ENCODE data around the gene PODNL1. TPM values are rescaled to one million over a fixed set of nuclear protein-coding genes. Genes with fewer than 3 reads are reported as not detected.

PODNL1 gene
- total RNA-seq, 6 experiments from 2014 or later = 0.19 to 0.33 TPM; not detected in 4

DNA sequence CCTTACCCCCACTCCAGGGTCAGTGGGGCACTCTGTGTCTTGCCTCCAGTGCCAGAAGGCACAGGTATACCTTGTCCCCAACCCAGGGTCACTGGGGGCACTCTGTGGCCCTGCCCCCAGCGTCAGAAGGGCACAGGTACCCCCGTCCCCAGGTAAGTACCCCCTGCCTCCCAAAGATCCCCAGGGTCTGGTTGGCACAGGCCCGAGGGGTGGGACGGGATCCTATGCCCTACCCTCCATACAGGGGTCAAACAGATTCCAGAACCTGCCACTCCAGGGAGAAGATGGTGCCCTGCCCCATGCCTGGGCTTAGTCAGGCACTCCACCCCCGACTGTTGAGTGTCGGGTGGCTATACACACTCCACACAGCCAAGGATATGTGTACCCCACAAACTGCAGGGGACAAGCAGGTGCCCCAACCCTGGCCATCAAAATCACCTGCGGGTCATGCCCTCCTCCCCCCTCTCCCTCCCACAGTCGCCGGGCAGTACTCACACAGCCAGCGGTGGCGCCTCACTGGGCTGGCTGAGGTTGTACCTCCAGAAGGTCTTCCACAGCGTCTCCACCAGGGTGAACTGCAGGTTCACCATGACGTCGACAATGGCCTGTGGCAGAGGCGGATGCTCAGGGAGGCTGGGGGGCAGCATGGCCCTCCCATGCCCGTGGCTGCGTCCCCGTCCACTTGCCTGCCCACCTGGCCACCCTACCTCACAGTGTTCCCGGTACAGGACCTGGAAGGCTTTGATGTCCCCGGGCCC lies 27.9 kb upstream of the PODNL1 start:
- H3K27me3 ChIP-seq = no peaks in the 10 kb centered on the region
- intact Hi-C loops (cut with DNase I) = no loop called here
- no CpG with 5 or more reads among the region's 20 CpGs for WGBS (ENCODE audit: insufficient coverage, low coverage, low lambda C conversion rate, missing lambda C conversion rate)
- H3K36me3 ChIP-seq = peaks cover 0 to 69% (median 25%) of the 10 kb centered on the region in 4 donors
- no peak overlapping the region for H3K4me3 ChIP-seq
- H3K27ac ChIP-seq = no peak overlapping the region
- ATAC-seq (no peak), DNase-seq (peak in 1 of 3 donors; percentile 51)
- TF ChIP-seq, protein P1, sequence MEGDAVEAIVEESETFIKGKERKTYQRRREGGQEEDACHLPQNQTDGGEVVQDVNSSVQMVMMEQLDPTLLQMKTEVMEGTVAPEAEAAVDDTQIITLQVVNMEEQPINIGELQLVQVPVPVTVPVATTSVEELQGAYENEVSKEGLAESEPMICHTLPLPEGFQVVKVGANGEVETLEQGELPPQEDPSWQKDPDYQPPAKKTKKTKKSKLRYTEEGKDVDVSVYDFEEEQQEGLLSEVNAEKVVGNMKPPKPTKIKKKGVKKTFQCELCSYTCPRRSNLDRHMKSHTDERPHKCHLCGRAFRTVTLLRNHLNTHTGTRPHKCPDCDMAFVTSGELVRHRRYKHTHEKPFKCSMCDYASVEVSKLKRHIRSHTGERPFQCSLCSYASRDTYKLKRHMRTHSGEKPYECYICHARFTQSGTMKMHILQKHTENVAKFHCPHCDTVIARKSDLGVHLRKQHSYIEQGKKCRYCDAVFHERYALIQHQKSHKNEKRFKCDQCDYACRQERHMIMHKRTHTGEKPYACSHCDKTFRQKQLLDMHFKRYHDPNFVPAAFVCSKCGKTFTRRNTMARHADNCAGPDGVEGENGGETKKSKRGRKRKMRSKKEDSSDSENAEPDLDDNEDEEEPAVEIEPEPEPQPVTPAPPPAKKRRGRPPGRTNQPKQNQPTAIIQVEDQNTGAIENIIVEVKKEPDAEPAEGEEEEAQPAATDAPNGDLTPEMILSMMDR (IDR thresholded peaks at IDR 0.05) = no peak
- TF ChIP-seq POLR2A (IDR thresholded peaks at IDR 0.05) = no peak
- H3K4me1 ChIP-seq = no peaks in the 10 kb centered on the region
- no peaks in the 10 kb centered on the region for H3K9me3 ChIP-seq

DNA sequence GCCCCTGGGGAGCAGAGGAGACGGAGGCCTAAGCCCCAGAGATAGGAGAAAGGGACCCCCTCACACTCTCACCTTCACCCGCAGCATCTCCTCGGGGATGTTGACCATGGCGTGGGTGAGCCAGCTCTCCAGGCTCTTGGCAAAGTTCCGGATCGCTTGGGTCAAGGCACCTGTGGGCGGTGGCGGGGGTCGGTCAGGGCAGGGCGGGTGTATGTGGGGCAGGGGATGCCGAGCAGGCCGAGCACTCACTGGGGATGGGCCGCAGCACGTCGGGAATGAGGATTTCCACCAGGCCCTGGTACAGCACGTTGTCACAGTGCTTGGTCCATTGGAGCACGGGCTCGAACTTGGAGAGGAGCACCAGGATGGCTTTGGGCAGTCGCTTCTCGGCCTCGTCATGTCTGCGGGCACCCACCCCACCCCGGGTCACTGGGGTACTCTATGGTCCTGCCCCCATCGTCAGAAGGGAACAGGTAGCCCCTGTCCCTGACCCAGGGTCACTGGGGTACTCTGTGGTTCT lies 27.2 kb upstream of the PODNL1 start:
- Histone ChIP-seq H3K36me3 (peaks cover 0 to 68% (median 28%) of the 10 kb centered on the region in 4 donors), H3K4me1 (no peaks in the 10 kb centered on the region), H3K27ac (no peak overlapping the region), H3K4me3 (no peak overlapping the region), H3K27me3 (no peaks in the 10 kb centered on the region), H3K9me3 (no peaks in the 10 kb centered on the region)
- intact Hi-C loops (cut with DNase I) = no loop called here
- ATAC-seq (no peak), DNase-seq (no peak)
- WGBS (ENCODE audit: insufficient coverage, low coverage, low lambda C conversion rate, missing lambda C conversion rate) = no CpG with 5 or more reads among the region's 24 CpGs
- TF ChIP-seq POLR2A (IDR thresholded peaks at IDR 0.05) = no peak
- TF ChIP-seq, protein P1 (IDR thresholded peaks at IDR 0.05) = no peak

DNA sequence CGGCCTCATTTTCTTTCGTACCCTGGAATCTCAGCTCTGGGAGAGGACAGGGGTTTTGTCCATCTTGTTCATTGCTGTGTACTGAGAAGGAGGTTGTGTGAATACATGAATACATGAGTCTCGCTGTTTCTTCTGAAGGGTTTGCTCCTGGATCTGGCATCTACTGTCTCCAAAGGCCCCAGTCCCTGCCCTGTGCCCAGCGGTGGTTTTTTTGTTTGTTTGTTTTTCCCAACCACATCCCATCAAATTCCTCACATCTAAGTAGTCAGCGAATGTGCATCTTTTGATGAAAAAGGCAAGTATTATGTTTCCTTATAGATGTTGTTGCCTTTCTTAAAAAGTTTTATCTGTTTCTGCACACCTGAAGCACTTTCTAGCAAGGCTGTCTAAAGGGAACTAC lies 26.6 kb upstream of the PODNL1 start:
- intact Hi-C loops (cut with DNase I) = no loop called here
- Histone ChIP-seq H3K4me3 (no peak overlapping the region), H3K4me1 (no peaks in the 10 kb centered on the region), H3K27ac (no peak overlapping the region), H3K9me3 (no peaks in the 10 kb centered on the region), H3K27me3 (no peaks in the 10 kb centered on the region), H3K36me3 (peaks cover 0 to 66% (median 28%) of the 10 kb centered on the region in 4 donors)
- no peak for DNase-seq
- no peak for TF ChIP-seq POLR2A (IDR thresholded peaks at IDR 0.05)
- TF ChIP-seq, protein P1 (IDR thresholded peaks at IDR 0.05) = no peak
- 80% methylated on average over 5 of the region's 5 CpGs for WGBS (ENCODE audit: insufficient coverage, low coverage, low lambda C conversion rate, missing lambda C conversion rate)
- no peak for ATAC-seq

DNA sequence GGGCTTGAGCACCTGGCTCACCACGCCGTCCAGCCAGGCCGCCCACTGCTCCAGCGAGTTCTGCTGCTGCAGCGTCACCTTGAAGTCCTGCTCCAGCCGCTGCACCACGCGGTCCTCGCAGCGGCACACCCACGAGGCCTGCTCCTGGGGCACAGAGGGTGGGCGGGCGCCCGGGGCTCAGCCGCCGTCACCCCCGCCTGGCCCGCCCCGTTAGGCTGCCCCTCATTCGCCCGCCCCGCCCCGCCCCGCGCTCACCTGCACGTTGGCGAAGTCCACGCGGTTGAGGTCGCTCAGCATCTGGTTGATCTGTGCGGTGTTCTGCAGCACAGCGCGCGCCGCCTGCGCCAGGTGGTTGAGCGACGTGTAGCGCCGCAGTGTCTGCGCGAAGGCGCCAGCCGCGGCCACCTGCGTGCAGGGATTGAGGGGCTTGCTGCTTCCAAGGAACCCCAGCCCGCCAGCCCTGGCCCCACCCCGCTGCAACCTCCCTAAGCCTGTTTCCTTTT lies 25.4 kb upstream of the PODNL1 start:
- 90% methylated on average over 2 of the region's 48 CpGs for WGBS (ENCODE audit: insufficient coverage, low coverage, low lambda C conversion rate, missing lambda C conversion rate)
- DNase-seq (no peak), ATAC-seq (no peak)
- no peak for TF ChIP-seq POLR2A (IDR thresholded peaks at IDR 0.05)
- TF ChIP-seq, protein P1 (IDR thresholded peaks at IDR 0.05) = no peak
- H3K4me3 ChIP-seq = no peak overlapping the region
- H3K9me3 ChIP-seq = no peaks in the 10 kb centered on the region
- H3K27me3 ChIP-seq = no peaks in the 10 kb centered on the region
- intact Hi-C loops (cut with DNase I) = no loop called here
- peaks cover 0 to 60% (median 25%) of the 10 kb centered on the region in 4 donors for H3K36me3 ChIP-seq
- no peaks in the 10 kb centered on the region for H3K4me1 ChIP-seq
- no peak overlapping the region for H3K27ac ChIP-seq

All from right lobe of liver (tissue), 6 donors.